Kidney capillary endothelial cell (primary cell): Measurements from ENCODE around the gene IL11.

Experiments used
- DNase-seq: peaks from one replicate; pipeline ENCODE4 v3.0.0-alpha.2; 2018; ENCODE audit warnings: low spot score

IL11 gene

GRCh38 chr19:55391191-55391670, 21.0 kb upstream of the IL11 start:
- no peak for DNase-seq

- DNase-seq: no peak
Observed at GRCh38 chr19:55390461-55390880, 20.2 kb upstream of the IL11 start.

- DNase-seq: no peak
Observed at GRCh38 chr19:55389386-55390317, 19.4 kb upstream of the IL11 start.

GRCh38 chr19:55387736-55388497, 17.7 kb upstream of the IL11 start:
- no peak for DNase-seq

- DNase-seq: peak; percentile 51
Observed at GRCh38 chr19:55386493-55386971, 16.3 kb upstream of the IL11 start.

GRCh38 chr19:55385724-55386492, 15.6 kb upstream of the IL11 start, which contains the start of gene RPL28:
Gene RPL28 (plus strand): TSS chr19:55385932. CDS start chr19:55386358, 426 bp downstream.
- DNase-seq: peak; percentile 97

- peak; percentile 94 for DNase-seq
Observed at GRCh38 chr19:55384920-55385723, 14.9 kb upstream of the IL11 start.

GRCh38 chr19:55384131-55384919, 14.1 kb upstream of the IL11 start, which contains the start of gene TMEM238:
Gene TMEM238 (minus strand): TSS chr19:55384292. CDS start chr19:55384259, 33 bp downstream.
- DNase-seq: no peak

- DNase-seq: peak; percentile 65
Observed at GRCh38 chr19:55383279-55384130, 13.2 kb upstream of the IL11 start.

GRCh38 chr19:55382522-55383054, 12.3 kb upstream of the IL11 start:
- DNase-seq: no peak

- DNase-seq: no peak
Observed at GRCh38 chr19:55382013-55382412, 11.8 kb upstream of the IL11 start.

- no peak for DNase-seq
Observed at GRCh38 chr19:55379174-55379573, 8.9 kb upstream of the IL11 start.

GRCh38 chr19:55377356-55378131, 7.3 kb upstream of the IL11 start:
- no peak for DNase-seq

GRCh38 chr19:55376241-55376933, 6.1 kb upstream of the IL11 start, which contains the start of gene TMEM190:
Gene TMEM190 (plus strand): TSS chr19:55376826. CDS start chr19:55376854, 28 bp downstream.
- no peak for DNase-seq

GRCh38 chr19:55373993-55374757, 3.9 kb upstream of the IL11 start:
- DNase-seq: no peak

GRCh38 chr19:55373306-55373992, 3.2 kb upstream of the IL11 start:
- no peak for DNase-seq
